GM20000 (cell line): Measurements from ENCODE around the gene EP300.
"Not testable (repeated sequence)": the region's sequence is repeated elsewhere in the genome, so short reads cannot be mapped to it uniquely, and the experiment has no call there.

Experiments
- DNase-seq: peaks from one replicate; pipeline ENCODE4 v3.0.0; 2012; ENCODE audit warnings: low spot score
- TF ChIP-seq, protein P1 (sequence below): IDR thresholded peaks from 2 replicates; pipeline ENCODE4 v1.5.1; 2012; ENCODE audit warnings: mild to moderate bottlenecking, control low read depth; ENCODE audit errors: extremely low read depth, missing control alignments

EP300 gene

DNA sequence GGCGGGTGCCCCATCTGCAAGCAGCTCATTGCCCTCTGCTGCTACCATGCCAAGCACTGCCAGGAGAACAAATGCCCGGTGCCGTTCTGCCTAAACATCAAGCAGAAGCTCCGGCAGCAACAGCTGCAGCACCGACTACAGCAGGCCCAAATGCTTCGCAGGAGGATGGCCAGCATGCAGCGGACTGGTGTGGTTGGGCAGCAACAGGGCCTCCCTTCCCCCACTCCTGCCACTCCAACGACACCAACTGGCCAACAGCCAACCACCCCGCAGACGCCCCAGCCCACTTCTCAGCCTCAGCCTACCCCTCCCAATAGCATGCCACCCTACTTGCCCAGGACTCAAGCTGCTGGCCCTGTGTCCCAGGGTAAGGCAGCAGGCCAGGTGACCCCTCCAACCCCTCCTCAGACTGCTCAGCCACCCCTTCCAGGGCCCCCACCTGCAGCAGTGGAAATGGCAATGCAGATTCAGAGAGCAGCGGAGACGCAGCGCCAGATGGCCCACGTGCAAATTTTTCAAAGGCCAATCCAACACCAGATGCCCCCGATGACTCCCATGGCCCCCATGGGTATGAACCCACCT, 84.7 kb downstream of the EP300 start:
- TF ChIP-seq, protein P1, sequence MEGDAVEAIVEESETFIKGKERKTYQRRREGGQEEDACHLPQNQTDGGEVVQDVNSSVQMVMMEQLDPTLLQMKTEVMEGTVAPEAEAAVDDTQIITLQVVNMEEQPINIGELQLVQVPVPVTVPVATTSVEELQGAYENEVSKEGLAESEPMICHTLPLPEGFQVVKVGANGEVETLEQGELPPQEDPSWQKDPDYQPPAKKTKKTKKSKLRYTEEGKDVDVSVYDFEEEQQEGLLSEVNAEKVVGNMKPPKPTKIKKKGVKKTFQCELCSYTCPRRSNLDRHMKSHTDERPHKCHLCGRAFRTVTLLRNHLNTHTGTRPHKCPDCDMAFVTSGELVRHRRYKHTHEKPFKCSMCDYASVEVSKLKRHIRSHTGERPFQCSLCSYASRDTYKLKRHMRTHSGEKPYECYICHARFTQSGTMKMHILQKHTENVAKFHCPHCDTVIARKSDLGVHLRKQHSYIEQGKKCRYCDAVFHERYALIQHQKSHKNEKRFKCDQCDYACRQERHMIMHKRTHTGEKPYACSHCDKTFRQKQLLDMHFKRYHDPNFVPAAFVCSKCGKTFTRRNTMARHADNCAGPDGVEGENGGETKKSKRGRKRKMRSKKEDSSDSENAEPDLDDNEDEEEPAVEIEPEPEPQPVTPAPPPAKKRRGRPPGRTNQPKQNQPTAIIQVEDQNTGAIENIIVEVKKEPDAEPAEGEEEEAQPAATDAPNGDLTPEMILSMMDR = no peak
- no peak for DNase-seq

DNA sequence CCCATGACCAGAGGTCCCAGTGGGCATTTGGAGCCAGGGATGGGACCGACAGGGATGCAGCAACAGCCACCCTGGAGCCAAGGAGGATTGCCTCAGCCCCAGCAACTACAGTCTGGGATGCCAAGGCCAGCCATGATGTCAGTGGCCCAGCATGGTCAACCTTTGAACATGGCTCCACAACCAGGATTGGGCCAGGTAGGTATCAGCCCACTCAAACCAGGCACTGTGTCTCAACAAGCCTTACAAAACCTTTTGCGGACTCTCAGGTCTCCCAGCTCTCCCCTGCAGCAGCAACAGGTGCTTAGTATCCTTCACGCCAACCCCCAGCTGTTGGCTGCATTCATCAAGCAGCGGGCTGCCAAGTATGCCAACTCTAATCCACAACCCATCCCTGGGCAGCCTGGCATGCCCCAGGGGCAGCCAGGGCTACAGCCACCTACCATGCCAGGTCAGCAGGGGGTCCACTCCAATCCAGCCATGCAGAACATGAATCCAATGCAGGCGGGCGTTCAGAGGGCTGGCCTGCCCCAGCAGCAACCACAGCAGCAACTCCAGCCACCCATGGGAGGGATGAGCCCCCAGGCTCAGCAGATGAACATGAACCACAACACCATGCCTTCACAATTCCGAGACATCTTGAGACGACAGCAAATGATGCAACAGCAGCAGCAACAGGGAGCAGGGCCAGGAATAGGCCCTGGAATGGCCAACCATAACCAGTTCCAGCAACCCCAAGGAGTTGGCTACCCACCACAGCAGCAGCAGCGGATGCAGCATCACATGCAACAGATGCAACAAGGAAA, 85.4 kb downstream of the EP300 start:
- TF ChIP-seq, protein P1 = no peak
- DNase-seq = no peak

DNA sequence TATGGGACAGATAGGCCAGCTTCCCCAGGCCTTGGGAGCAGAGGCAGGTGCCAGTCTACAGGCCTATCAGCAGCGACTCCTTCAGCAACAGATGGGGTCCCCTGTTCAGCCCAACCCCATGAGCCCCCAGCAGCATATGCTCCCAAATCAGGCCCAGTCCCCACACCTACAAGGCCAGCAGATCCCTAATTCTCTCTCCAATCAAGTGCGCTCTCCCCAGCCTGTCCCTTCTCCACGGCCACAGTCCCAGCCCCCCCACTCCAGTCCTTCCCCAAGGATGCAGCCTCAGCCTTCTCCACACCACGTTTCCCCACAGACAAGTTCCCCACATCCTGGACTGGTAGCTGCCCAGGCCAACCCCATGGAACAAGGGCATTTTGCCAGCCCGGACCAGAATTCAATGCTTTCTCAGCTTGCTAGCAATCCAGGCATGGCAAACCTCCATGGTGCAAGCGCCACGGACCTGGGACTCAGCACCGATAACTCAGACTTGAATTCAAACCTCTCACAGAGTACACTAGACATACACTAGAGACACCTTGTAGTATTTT, 86.1 kb downstream of the EP300 start:
- DNase-seq = no peak
- TF ChIP-seq, protein P1 = no peak

DNA sequence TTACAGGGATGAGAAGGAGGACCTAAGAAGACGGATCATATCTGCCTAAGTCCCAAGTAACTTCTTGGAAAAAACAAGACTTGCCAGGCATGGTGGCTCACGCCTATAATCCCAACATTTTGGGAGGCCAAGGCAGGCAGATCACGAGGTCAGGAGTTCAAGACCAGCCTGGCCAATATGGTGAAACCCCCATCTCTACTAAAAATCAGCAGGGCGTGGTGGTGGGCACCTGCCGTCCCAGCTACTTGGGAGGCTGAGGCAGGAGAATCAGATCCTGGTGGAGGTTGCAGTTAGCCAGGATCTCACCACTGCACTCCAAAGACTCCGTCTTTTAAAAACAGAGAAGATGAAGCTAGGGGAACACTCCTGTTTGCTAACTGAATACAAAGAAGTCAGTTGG, 88.0 kb downstream of the EP300 start:
- DNase-seq = not testable (repeated sequence)

DNA sequence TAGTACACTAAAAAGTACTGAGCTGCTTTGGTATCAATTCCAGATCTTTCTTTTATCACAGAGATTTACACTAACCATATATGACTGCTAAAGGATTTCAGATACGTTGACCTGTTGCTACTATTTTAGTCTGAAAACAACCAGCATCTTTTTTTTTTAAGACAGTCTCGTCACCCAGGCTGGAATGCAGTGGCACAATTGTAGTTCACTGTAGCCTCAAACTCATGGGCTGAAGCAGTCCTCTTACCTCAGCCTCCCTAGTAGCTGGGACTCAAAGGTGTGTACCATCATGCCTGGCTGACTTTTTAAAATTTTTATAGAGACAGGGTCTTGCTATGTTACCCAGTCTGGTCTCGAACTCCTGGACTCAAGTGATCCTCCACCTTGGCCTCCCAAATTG, 88.5 kb downstream of the EP300 start:
- no peak for DNase-seq
- TF ChIP-seq, protein P1 = no peak

DNA sequence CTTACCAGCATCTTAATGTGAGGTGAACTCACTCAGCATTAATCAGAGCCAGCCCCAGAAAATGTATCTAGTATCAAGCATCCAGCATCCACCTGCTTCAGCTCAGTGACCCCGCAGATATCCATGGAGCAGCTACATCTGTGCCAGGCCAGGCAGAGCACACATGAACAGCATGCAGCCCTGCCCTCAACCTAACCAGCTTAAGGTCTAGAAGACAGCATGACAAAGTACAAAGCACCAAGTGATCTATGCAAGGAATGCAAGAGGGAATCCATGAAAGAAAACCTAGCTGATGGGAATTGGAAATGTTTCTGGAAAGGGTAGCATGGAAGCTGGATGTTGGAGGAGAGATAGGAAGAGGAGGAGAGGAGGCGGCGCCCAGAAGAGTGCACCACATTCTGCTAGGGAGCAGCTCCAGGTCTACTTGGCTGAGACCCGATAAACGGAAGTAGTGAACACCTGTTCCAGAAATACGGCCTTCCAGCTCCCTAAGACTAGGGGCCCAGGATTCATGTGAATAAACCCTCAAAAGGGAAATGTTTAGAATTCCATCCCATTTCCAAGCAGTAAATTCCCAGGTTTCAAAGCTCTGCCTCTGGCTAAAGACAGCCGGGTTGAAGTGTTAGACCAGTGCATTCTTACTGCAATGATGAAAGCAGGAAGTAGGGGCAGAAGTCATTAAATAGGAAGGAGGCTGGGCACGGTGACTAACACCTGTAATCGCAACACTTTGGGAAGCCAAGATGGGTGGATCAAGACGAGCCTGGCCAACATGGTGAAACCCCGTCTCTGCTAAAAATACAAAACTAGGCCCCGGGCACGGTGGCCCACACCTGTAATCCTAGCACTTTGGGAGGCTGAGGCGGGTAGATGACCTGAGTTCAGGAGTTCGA, 89.2 kb downstream of the EP300 start:
- TF ChIP-seq, protein P1 = no peak
- no peak for DNase-seq

DNA sequence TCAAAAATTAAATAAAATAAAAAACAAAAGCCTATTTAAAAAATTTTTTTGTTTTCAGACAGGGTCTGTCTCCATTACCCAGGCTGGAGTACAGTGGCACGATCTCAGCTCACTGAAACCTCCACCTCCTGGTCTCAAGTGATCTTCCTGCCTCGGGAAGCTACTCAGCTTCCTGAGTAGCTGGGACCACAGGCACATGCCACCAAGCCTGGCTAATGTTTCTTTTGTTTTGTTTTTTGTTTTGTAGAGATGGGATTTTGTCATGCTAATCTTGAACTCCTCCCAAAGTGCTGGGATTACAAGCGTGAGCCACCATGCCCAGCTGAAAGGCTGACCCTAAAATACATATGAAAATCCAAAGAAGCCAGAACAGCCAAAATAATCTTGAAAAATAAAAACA, 92.3 kb downstream of the EP300 start:
- DNase-seq = no peak
- TF ChIP-seq, protein P1 = no peak
